H54 (cell line): ENCODE results near the gene TMC1.
A peak's percentile ranks its signal among the peaks of the same experiment; 100 is the strongest.
"Not testable (repeated sequence)": the region's sequence is repeated elsewhere in the genome, so short reads cannot be mapped to it uniquely, and the experiment has no call there.

Source experiments
- DNase-seq: peaks from one replicate; pipeline ENCODE4 v3.0.0; 2011; ENCODE audit warnings: low spot score, mixed read lengths; ENCODE audit not compliant: insufficient read length
- FAIRE-seq: peaks from 3 replicates; lab custom pipeline; 2011; peaks lifted over from hg19 to GRCh38; lab: Jason Lieb, UNC
- POLR2A ChIP-seq: IDR thresholded peaks from 2 replicates; pipeline ENCODE4 v1.6.1; 2011; ENCODE audit warnings: low read depth, mild to moderate bottlenecking, low read length

TMC1 gene

GRCh38 chr9:72521416-72521815, at the start of gene TMC1:
Gene TMC1, plus strand, starts transcription at chr9:72521608. Its CDS starts 127,041 bp downstream, at chr9:72648649.
- DNase-seq, FAIRE-seq: not testable (repeated sequence)

GRCh38 chr9:72473474-72474261, 47.7 kb upstream of the TMC1 start:
- FAIRE-seq: peak; percentile 71
- DNase-seq: no peak
- no peak for TF ChIP-seq POLR2A

GRCh38 chr9:72474676-72475075, 46.7 kb upstream of the TMC1 start:
- TF ChIP-seq POLR2A: no peak
- DNase-seq: no peak
- peak; percentile 60 for FAIRE-seq

- DNase-seq: no peak
- no peak for TF ChIP-seq POLR2A
- no peak for FAIRE-seq
Observed at GRCh38 chr9:72476100-72476499, 45.3 kb upstream of the TMC1 start.

- TF ChIP-seq POLR2A: no peak
- FAIRE-seq: peak; percentile 99
- DNase-seq: peak; percentile 79
Observed at GRCh38 chr9:72476617-72477437, 44.6 kb upstream of the TMC1 start.

GRCh38 chr9:72477930-72478518, 43.4 kb upstream of the TMC1 start:
- peak; percentile 99 for FAIRE-seq
- TF ChIP-seq POLR2A: no peak
- DNase-seq: peak; percentile 93

- peak; percentile 80 for FAIRE-seq
- DNase-seq: no peak
- no peak for TF ChIP-seq POLR2A
Observed at GRCh38 chr9:72478966-72479365, 42.4 kb upstream of the TMC1 start.

- FAIRE-seq, DNase-seq: not testable (repeated sequence)
Observed at GRCh38 chr9:72480261-72480660, 41.1 kb upstream of the TMC1 start.

- DNase-seq: no peak
- FAIRE-seq: peak; percentile 62
- no peak for TF ChIP-seq POLR2A
Observed at GRCh38 chr9:72480921-72481320, 40.5 kb upstream of the TMC1 start.

- FAIRE-seq: peak; percentile 70
- no peak for DNase-seq
- TF ChIP-seq POLR2A: no peak
Observed at GRCh38 chr9:72485821-72486593, 35.4 kb upstream of the TMC1 start.

GRCh38 chr9:72486594-72486955, 34.8 kb upstream of the TMC1 start:
- FAIRE-seq (no peak), DNase-seq (no peak)
- TF ChIP-seq POLR2A: no peak

- not testable (repeated sequence) for DNase-seq, FAIRE-seq
Observed at GRCh38 chr9:72487665-72488064, 33.7 kb upstream of the TMC1 start.

GRCh38 chr9:72489986-72490385, 31.4 kb upstream of the TMC1 start:
- FAIRE-seq: no peak

More at GRCh38 chr9:72489986-72490385, 31.4 kb upstream of the TMC1 start:
- DNase-seq: no peak
- TF ChIP-seq POLR2A: no peak
